ENCODE data around the gene ITGB3. TPM values are rescaled to one million over a fixed set of nuclear protein-coding genes. Genes with fewer than 3 reads are reported as not detected.

The ITGB3 gene
- total and polyA plus RNA-seq, 10 of the 15 experiments (the other 5 are each of a cell fraction or from before 2014, with no cell fraction given), result 0.69 to 22.8 (median 13.6) TPM

DNA sequence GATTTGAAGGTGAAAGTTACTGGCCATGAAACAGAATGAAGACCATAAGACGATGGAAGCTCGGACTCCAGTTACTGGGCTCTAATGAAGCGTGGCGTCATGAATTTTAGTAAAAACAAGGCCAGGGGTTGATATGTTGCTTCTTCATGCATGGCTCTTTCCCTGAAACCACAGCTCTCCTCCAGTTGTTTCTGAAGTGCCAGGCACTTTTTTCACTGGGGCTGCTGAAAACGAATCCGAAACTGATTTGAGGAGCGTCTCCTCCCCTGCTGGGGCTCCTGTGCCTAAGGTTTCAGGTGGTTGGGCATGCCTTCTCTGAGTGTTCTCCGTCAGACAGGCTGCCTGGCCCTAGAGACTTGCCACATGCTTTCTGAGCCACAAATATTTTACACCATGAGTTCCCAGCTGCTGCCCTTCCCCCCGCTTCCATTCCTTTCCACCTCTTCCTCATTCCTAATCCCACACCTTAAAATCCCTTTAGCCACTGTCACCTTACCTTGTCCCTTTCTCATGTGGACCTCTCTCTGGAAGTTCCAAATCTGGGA is 48.1 kb upstream of the ITGB3 start (continued):
- no peak; the same call in 1 of the 2 replicates for TF ChIP-seq TAF1 (IDR thresholded peaks at IDR 0.05; ENCODE audit: borderline replicate concordance, low read depth, low read length)
- TF ChIP-seq, protein P1, sequence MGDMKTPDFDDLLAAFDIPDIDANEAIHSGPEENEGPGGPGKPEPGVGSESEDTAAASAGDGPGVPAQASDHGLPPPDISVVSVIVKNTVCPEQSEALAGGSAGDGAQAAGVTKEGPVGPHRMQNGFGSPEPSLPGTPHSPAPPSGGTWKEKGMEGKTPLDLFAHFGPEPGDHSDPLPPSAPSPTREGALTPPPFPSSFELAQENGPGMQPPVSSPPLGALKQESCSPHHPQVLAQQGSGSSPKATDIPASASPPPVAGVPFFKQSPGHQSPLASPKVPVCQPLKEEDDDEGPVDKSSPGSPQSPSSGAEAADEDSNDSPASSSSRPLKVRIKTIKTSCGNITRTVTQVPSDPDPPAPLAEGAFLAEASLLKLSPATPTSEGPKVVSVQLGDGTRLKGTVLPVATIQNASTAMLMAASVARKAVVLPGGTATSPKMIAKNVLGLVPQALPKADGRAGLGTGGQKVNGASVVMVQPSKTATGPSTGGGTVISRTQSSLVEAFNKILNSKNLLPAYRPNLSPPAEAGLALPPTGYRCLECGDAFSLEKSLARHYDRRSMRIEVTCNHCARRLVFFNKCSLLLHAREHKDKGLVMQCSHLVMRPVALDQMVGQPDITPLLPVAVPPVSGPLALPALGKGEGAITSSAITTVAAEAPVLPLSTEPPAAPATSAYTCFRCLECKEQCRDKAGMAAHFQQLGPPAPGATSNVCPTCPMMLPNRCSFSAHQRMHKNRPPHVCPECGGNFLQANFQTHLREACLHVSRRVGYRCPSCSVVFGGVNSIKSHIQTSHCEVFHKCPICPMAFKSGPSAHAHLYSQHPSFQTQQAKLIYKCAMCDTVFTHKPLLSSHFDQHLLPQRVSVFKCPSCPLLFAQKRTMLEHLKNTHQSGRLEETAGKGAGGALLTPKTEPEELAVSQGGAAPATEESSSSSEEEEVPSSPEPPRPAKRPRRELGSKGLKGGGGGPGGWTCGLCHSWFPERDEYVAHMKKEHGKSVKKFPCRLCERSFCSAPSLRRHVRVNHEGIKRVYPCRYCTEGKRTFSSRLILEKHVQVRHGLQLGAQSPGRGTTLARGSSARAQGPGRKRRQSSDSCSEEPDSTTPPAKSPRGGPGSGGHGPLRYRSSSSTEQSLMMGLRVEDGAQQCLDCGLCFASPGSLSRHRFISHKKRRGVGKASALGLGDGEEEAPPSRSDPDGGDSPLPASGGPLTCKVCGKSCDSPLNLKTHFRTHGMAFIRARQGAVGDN (IDR thresholded peaks at IDR 0.05), result peak; percentile 86
- TF ChIP-seq ZNF217 (IDR thresholded peaks at IDR 0.05), result 0 out of 2 replicates have a peak, but pooled peaks have one; percentile 27
- TF ChIP-seq, protein P2, sequence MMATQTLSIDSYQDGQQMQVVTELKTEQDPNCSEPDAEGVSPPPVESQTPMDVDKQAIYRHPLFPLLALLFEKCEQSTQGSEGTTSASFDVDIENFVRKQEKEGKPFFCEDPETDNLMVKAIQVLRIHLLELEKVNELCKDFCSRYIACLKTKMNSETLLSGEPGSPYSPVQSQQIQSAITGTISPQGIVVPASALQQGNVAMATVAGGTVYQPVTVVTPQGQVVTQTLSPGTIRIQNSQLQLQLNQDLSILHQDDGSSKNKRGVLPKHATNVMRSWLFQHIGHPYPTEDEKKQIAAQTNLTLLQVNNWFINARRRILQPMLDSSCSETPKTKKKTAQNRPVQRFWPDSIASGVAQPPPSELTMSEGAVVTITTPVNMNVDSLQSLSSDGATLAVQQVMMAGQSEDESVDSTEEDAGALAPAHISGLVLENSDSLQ (IDR thresholded peaks at IDR 0.05), result peak; percentile 33; the same call in 1 of the 2 replicates
- peak; percentile 31; the same call in 1 of the 2 replicates for TF ChIP-seq POLR2A (IDR thresholded peaks at IDR 0.05; ENCODE audit: low read depth, low read length)
- TF ChIP-seq ZNF384 (IDR thresholded peaks at IDR 0.05; ENCODE audit: borderline replicate concordance, low read depth, low read length), result peak; percentile 49; the same call in 1 of the 2 replicates
- TF ChIP-seq ZNF622 (IDR thresholded peaks at IDR 0.05), result no peak
- peak; percentile 66 for TF ChIP-seq TCF12 (IDR thresholded peaks at IDR 0.05; ENCODE audit: low read depth, low read length)
- TF ChIP-seq RAD21 (IDR thresholded peaks at IDR 0.05; ENCODE audit: insufficient read depth, low read depth, low read length), result no peak
- TF ChIP-seq GATAD2B (conservative IDR thresholded peaks at IDR 0.05; ENCODE audit: low read depth), result peak; percentile 40; the same call in 1 of the 2 replicates
- TF ChIP-seq RAD51 (IDR thresholded peaks at IDR 0.05), result 0 out of 2 replicates have a peak, but pooled peaks have one; percentile 17
- peak; percentile 73; the same call in 1 of the 2 replicates for TF ChIP-seq CBFB (IDR thresholded peaks at IDR 0.05; ENCODE audit: low read depth)
- TF ChIP-seq, protein P3, sequence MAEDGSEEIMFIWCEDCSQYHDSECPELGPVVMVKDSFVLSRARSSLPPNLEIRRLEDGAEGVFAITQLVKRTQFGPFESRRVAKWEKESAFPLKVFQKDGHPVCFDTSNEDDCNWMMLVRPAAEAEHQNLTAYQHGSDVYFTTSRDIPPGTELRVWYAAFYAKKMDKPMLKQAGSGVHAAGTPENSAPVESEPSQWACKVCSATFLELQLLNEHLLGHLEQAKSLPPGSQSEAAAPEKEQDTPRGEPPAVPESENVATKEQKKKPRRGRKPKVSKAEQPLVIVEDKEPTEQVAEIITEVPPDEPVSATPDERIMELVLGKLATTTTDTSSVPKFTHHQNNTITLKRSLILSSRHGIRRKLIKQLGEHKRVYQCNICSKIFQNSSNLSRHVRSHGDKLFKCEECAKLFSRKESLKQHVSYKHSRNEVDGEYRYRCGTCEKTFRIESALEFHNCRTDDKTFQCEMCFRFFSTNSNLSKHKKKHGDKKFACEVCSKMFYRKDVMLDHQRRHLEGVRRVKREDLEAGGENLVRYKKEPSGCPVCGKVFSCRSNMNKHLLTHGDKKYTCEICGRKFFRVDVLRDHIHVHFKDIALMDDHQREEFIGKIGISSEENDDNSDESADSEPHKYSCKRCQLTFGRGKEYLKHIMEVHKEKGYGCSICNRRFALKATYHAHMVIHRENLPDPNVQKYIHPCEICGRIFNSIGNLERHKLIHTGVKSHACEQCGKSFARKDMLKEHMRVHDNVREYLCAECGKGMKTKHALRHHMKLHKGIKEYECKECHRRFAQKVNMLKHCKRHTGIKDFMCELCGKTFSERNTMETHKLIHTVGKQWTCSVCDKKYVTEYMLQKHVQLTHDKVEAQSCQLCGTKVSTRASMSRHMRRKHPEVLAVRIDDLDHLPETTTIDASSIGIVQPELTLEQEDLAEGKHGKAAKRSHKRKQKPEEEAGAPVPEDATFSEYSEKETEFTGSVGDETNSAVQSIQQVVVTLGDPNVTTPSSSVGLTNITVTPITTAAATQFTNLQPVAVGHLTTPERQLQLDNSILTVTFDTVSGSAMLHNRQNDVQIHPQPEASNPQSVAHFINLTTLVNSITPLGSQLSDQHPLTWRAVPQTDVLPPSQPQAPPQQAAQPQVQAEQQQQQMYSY (CRISPR knock-in tag; IDR thresholded peaks at IDR 0.05), result no peak
- peak; percentile 73 for TF ChIP-seq RUNX3 (IDR thresholded peaks at IDR 0.05; ENCODE audit: low read length)
- no peak for TF ChIP-seq PML (IDR thresholded peaks at IDR 0.05; ENCODE audit: low read length)
- TF ChIP-seq DPF2 (IDR thresholded peaks at IDR 0.05), result peak; percentile 74
- TF ChIP-seq KLF5 (IDR thresholded peaks at IDR 0.05; ENCODE audit: partially characterized antibody), result peak; percentile 20
- TF ChIP-seq, protein P4, sequence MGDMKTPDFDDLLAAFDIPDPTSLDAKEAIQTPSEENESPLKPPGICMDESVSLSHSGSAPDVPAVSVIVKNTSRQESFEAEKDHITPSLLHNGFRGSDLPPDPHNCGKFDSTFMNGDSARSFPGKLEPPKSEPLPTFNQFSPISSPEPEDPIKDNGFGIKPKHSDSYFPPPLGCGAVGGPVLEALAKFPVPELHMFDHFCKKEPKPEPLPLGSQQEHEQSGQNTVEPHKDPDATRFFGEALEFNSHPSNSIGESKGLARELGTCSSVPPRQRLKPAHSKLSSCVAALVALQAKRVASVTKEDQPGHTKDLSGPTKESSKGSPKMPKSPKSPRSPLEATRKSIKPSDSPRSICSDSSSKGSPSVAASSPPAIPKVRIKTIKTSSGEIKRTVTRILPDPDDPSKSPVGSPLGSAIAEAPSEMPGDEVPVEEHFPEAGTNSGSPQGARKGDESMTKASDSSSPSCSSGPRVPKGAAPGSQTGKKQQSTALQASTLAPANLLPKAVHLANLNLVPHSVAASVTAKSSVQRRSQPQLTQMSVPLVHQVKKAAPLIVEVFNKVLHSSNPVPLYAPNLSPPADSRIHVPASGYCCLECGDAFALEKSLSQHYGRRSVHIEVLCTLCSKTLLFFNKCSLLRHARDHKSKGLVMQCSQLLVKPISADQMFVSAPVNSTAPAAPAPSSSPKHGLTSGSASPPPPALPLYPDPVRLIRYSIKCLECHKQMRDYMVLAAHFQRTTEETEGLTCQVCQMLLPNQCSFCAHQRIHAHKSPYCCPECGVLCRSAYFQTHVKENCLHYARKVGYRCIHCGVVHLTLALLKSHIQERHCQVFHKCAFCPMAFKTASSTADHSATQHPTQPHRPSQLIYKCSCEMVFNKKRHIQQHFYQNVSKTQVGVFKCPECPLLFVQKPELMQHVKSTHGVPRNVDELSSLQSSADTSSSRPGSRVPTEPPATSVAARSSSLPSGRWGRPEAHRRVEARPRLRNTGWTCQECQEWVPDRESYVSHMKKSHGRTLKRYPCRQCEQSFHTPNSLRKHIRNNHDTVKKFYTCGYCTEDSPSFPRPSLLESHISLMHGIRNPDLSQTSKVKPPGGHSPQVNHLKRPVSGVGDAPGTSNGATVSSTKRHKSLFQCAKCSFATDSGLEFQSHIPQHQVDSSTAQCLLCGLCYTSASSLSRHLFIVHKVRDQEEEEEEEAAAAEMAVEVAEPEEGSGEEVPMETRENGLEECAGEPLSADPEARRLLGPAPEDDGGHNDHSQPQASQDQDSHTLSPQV (IDR thresholded peaks at IDR 0.05), result no peak
